Renal cortex interstitium (tissue), 11 donors: Measurements from ENCODE around the gene PURB. TPM values are rescaled to one million over a fixed set of nuclear protein-coding genes. Genes with fewer than 3 reads are reported as not detected.

Source experiments
- DNase-seq, 11 donors: peaks; one replicate each; pipeline ENCODE4 v3.0.0-alpha.2; 2013; ENCODE audit warnings: low read depth in 9 of 11, low spot score in 4 of 11; ENCODE audit errors: extremely low read depth in 1 of 11
- polyA plus RNA-seq, 3 donors: library from polyadenylated mRNA; unstranded; fragments of 120-200 nt; gene quantifications; one replicate each; pipeline ENCODE4 v1.2.1, GENCODE V29; 2013; ENCODE audit not compliant: insufficient read length in 3 of 3

PURB gene
- polyA plus RNA-seq, 3 donors, result 33.5 to 41.2 (median 34.9) TPM

GRCh38 chr7:44827567-44827966 lies 57.8 kb downstream of the PURB start:
- DNase-seq, result no peak

Other genes starting within 250 kb of the PURB start
- 100 to 1,000 TPM in 1 of 3 donors, 10 to 100 TPM in 2; 53.9 to 109 (median 72.0) TPM for gene ZMIZ2, start 136.7 kb downstream of the PURB start, polyA plus RNA-seq
- gene PPIA, start 88.8 kb downstream of the PURB start, polyA plus RNA-seq, result 1,000 to 10,000 TPM; 1,113 to 1,381 (median 1,260) TPM
- gene H2AZ2, start 37.4 kb downstream of the PURB start, polyA plus RNA-seq, result 100 to 1,000 TPM; 221 to 277 (median 254) TPM
- gene MYO1G, start 93.5 kb upstream of the PURB start, polyA plus RNA-seq, result under 1 TPM; 0.47 to 0.83 (median 0.70) TPM
- 10 to 100 TPM; 23.8 to 32.9 (median 26.1) TPM for gene CCM2, start 114.7 kb upstream of the PURB start, polyA plus RNA-seq
- 10 to 100 TPM in 1 of 3 donors, 1 to 10 TPM in 2; 9.3 to 10.7 (median 9.4) TPM for gene NACAD, start 203.4 kb upstream of the PURB start, polyA plus RNA-seq
- 10 to 100 TPM; 53.6 to 63.4 (median 57.5) TPM for gene TBRG4, start 226.2 kb upstream of the PURB start, polyA plus RNA-seq